ENCODE results near the gene LRRC3. TPM values are rescaled to one million over a fixed set of nuclear protein-coding genes. Genes with fewer than 3 reads are reported as not detected.

The LRRC3 gene
- polyA plus RNA-seq, 1 donor (not counting 4 experiments of a cell fraction or from before 2014, with no cell fraction given): 1.4 TPM

DNA sequence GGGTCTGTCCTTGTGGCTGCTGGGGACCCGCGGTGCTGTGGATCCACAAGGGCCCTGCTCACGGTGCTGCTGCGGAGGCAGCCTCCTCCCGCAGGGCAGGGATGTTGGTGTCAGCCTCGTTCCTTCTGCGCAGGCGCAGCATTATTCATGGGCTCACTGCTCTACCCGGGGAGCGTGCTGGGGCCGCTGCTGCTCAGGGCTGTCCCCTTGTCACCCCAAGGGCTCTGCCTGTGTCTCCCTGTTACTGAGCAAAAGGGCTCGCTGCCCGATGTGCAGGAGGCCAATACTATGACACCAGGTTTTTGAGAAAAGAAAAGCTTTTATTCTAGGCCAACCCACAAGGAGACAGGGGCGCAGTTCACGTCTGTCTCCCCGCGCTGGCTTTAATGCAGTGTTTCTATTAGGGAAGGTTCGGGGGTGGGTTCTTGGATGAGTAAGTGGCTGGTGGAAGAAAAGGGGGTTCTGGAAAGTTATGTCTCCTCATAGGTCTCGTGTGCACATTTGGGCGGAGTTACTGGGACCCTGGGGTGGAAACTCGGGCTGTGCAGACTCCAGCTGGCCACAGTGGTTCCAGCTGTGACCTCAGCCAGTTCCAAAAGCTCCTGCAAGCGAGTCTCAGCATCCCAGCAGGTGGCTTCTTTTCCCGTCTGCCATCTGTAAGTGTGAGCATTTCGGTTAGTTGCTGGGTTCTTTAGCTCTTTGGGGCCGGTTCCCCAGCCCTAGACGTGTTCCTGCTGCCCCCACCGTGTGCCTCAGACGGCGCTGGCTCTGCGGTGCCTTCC is 40.8 kb upstream of the LRRC3 start:
- no peaks in the 10 kb centered on the region for H3K27me3 ChIP-seq (ENCODE audit: control insufficient read depth, extremely low read depth, insufficient read depth, low read length)
- H3K9me1 ChIP-seq (ENCODE audit: control insufficient read depth, extremely low read depth, insufficient read depth, low read length): no peaks in the 10 kb centered on the region
- H3K4me3 ChIP-seq (ENCODE audit: control insufficient read depth in 2 of 3, extremely low read depth in 1 of 3, insufficient read depth in 2 of 3, low read depth in 1 of 3, low read length in 3 of 3): no peak overlapping the region
- H3K79me2 ChIP-seq (ENCODE audit: control insufficient read depth, insufficient read depth, low read length): no peaks in the 10 kb centered on the region
- H2AFZ ChIP-seq (ENCODE audit: control insufficient read depth, low read length): no peak overlapping the region
- H3K4me2 ChIP-seq (ENCODE audit: control insufficient read depth, extremely low read depth, insufficient read depth, low read depth, low read length): no peak overlapping the region
- no peaks in the 10 kb centered on the region for H3K36me3 ChIP-seq (ENCODE audit: control insufficient read depth in 2 of 2, extremely low read depth in 1 of 2, insufficient read depth in 2 of 2, low read length in 2 of 2)
- no peak for TF ChIP-seq EZH2 (IDR thresholded peaks at IDR 0.05; ENCODE audit: low read length)
- TF ChIP-seq, protein P1, sequence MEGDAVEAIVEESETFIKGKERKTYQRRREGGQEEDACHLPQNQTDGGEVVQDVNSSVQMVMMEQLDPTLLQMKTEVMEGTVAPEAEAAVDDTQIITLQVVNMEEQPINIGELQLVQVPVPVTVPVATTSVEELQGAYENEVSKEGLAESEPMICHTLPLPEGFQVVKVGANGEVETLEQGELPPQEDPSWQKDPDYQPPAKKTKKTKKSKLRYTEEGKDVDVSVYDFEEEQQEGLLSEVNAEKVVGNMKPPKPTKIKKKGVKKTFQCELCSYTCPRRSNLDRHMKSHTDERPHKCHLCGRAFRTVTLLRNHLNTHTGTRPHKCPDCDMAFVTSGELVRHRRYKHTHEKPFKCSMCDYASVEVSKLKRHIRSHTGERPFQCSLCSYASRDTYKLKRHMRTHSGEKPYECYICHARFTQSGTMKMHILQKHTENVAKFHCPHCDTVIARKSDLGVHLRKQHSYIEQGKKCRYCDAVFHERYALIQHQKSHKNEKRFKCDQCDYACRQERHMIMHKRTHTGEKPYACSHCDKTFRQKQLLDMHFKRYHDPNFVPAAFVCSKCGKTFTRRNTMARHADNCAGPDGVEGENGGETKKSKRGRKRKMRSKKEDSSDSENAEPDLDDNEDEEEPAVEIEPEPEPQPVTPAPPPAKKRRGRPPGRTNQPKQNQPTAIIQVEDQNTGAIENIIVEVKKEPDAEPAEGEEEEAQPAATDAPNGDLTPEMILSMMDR (optimal IDR thresholded peaks at IDR 0.05 in 1 of 3, IDR thresholded peaks at IDR 0.05 in 1 of 3, conservative IDR thresholded peaks at IDR 0.05 in 1 of 3; ENCODE audit: extremely low read depth in 1 of 3, insufficient read depth in 2 of 3, low read length in 3 of 3): no peak
- H4K20me1 ChIP-seq (ENCODE audit: control insufficient read depth, extremely low read depth, insufficient read depth, low read length): no peaks in the 10 kb centered on the region
- no peak for DNase-seq (ENCODE audit: low read depth, low spot score)
- no peak overlapping the region for H3K9ac ChIP-seq (ENCODE audit: control insufficient read depth, extremely low read depth, insufficient read depth, low read length)
- no peak overlapping the region for H3K27ac ChIP-seq (ENCODE audit: control insufficient read depth, insufficient read depth, low read length)
- FAIRE-seq: no peak
- H3K4me1 ChIP-seq (ENCODE audit: control insufficient read depth, extremely low read depth, insufficient read depth, low read length): no peaks in the 10 kb centered on the region
- H3K9me3 ChIP-seq (ENCODE audit: control insufficient read depth, low read depth, low read length): peaks cover 26% of the 10 kb centered on the region
- dilution Hi-C loops (cut with MboI; ENCODE audit: extremely low pct_ligation_motif_present, low sequenced_read_pairs): no loop called here

DNA sequence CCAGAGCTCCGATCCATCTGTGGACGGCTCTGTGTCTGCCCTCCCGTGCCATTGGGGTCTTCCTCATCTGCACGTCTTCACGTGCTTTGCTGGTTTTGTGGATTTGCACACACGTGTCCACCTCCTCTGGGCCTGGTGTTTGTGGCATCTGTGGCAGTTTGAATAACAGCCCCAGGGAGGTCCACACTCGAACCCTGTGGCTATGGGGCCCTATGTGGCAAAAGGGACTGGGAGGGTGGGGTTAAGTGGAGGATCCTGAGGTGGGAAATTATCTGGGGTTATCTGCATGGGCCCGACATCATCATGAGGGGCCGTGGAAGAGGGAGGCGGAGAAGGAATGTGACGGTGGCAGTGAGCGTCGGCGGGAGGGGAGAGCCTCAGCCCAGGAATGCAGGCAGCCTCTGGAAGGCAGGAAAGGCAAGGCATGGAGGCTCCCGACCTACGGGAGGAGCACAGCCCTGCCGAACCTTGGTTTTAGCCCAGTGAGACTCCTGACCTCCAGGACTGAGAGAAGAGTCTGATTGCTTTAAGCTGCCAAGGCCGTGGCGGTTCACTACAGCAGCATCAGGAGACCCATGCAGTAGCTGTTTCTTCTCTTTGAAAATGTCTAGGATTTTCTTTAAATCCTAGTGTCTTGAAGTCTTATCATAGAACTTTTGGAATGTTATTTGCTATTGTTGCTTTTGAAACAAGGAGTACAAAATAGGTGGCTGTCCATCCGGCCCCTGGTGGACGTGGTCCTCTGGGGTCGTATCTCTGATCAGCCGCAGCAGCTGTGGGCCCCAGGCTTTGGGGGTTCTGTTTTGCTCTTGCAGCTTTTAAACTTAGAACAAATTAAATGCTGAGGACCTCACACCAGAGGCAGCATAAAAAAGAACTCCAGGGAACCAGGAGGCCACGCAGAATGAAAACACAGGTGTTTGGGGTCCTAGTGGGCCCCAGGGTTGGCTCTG is 40.0 kb upstream of the LRRC3 start:
- dilution Hi-C loops (cut with MboI; ENCODE audit: extremely low pct_ligation_motif_present, low sequenced_read_pairs): no loop called here
- H2AFZ ChIP-seq (ENCODE audit: control insufficient read depth, low read length): no peak overlapping the region

More for the DNA sequence above, 40.0 kb upstream of the LRRC3 start:
- no peaks in the 10 kb centered on the region for H4K20me1 ChIP-seq (ENCODE audit: control insufficient read depth, extremely low read depth, insufficient read depth, low read length)
- no peaks in the 10 kb centered on the region for H3K4me1 ChIP-seq (ENCODE audit: control insufficient read depth, extremely low read depth, insufficient read depth, low read length)
- no peak for DNase-seq (ENCODE audit: low read depth, low spot score)
- H3K36me3 ChIP-seq (ENCODE audit: control insufficient read depth in 2 of 2, extremely low read depth in 1 of 2, insufficient read depth in 2 of 2, low read length in 2 of 2): no peaks in the 10 kb centered on the region
- H3K27ac ChIP-seq (ENCODE audit: control insufficient read depth, insufficient read depth, low read length): no peak overlapping the region
- H3K4me2 ChIP-seq (ENCODE audit: control insufficient read depth, extremely low read depth, insufficient read depth, low read depth, low read length): no peak overlapping the region
- TF ChIP-seq, protein P1 (optimal IDR thresholded peaks at IDR 0.05 in 1 of 3, IDR thresholded peaks at IDR 0.05 in 1 of 3, conservative IDR thresholded peaks at IDR 0.05 in 1 of 3; ENCODE audit: extremely low read depth in 1 of 3, insufficient read depth in 2 of 3, low read length in 3 of 3): no peak
- no peak for TF ChIP-seq EZH2 (IDR thresholded peaks at IDR 0.05; ENCODE audit: low read length)
- H3K9me1 ChIP-seq (ENCODE audit: control insufficient read depth, extremely low read depth, insufficient read depth, low read length): no peaks in the 10 kb centered on the region
- H3K9me3 ChIP-seq (ENCODE audit: control insufficient read depth, low read depth, low read length): peaks cover 29% of the 10 kb centered on the region
- no peak overlapping the region for H3K4me3 ChIP-seq (ENCODE audit: control insufficient read depth in 2 of 3, extremely low read depth in 1 of 3, insufficient read depth in 2 of 3, low read depth in 1 of 3, low read length in 3 of 3)
- H3K9ac ChIP-seq (ENCODE audit: control insufficient read depth, extremely low read depth, insufficient read depth, low read length): no peak overlapping the region
- no peak for FAIRE-seq
- H3K27me3 ChIP-seq (ENCODE audit: control insufficient read depth, extremely low read depth, insufficient read depth, low read length): no peaks in the 10 kb centered on the region
- no peaks in the 10 kb centered on the region for H3K79me2 ChIP-seq (ENCODE audit: control insufficient read depth, insufficient read depth, low read length)
